SKM-1 (cell line): ENCODE measurements around the gene PTPN7.
A peak's percentile ranks its signal among the peaks of the same experiment; 100 is the strongest.
"Not testable (repeated sequence)": the region's sequence is repeated elsewhere in the genome, so short reads cannot be mapped to it uniquely, and the experiment has no call there.

Experiments
- DNase-seq: peaks from one replicate; lab custom pipeline; 2025; ENCODE audit not compliant: unreplicated experiment; lab: John Stamatoyannopoulos, UW

PTPN7 gene

DNA sequence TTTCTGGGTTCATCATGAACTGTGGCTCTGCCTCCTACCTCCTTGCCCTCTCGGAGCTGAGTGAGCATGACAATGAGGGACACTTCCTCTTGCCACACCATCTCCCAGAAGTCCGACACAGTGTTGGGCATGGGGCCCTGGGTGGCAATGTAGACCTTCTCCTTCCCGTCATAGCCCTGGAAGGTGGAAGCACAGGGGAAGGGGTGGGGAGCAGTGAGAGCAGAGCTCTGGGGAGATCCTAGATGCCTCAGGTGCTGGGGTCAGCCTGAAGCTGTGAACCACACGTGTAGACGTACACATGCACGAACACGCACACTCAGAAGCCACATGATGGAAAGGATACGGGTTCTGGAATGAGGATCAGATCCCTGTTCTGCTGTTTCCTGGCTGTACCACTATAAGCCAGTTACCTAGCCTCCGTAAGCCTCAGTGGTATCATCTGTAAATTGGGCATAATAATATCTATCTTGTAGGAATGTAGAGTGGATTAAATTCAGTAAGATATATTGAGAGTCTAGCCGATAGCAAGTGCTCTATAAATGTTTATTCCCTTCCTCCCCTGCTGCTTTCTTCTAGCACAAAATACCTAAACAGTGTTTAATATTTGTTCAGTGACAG, 6.1 kb downstream of the PTPN7 start:
- no peak for DNase-seq

DNA sequence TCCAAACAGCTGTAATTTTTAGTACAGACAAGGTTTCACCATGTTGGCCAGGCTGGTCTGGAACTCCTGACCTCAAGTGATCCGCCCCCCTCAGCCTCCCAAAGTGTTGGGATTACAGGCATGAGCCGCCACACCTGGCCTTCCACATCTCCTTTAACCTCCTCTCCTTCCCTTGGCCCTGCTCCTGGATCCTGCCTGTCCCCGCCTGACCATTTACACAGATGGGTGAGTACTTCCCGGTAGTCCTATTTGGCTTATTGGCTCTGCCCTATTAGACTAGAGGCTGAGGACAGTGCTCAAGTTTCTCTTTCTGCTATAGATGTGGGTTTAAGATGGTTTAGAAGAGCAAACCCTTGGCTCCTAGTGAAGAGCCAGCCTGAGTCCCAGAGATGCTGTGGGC, 7.1 kb downstream of the PTPN7 start:
- no peak for DNase-seq

DNA sequence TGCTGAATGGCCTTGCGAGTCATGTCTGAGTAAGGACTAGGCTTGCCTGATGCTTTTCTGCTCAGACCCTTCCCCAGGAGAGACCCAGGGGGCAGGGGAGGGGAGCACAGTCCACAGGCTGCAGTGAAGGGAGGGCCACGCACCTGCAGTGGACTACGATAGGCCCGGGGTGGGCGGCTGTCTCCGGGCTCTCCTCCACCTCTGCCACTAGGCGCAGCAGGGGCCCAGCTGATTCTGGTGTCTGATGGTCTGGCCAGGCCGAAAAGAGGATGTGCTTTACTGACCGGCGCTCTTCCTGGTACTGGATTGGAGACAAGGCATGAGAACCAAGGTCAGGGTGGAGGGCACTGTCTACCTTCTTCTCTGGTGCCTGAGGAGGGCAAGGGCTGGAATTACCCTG, 8.0 kb downstream of the PTPN7 start:
- no peak for DNase-seq

DNA sequence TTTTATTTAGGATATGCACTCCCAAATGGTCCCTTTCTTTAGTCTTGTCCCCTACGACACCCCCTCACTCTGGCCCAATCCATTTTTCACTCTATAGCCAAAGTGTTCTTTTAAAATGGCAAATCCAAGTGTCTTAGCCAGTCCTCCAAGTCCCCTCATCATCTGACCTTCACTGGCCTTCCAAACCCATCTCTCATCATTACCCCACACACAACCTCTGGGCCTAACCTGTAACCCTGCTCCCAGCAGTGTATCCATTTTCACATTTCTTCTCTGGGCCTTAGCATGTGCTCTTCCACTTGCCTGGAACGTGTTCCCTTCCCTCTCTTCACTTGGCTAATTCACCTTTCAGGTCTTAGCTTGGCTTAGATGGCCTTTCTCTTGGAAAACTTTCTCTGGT, 9.4 kb downstream of the PTPN7 start:
- DNase-seq = no peak

DNA sequence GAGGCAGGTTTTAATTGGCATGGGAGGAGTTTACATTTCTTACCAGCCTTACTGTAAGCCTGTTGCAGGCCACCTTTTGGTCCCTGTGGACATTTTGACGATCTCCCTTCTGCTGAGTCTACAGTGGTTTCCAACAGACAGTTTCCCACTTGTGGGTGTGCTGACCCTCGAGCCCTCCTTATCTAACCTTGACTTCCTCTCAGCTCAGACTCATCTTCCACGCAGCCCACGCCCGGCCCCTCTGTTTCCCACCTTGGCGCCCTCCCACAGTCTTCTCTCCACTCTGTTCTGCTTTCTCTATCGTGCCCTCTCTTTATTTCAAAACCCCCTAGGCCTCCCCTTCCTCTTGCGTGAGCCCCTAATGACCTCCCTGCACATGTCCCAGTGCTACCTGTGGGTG, 9.8 kb downstream of the PTPN7 start:
- no peak for DNase-seq

DNA sequence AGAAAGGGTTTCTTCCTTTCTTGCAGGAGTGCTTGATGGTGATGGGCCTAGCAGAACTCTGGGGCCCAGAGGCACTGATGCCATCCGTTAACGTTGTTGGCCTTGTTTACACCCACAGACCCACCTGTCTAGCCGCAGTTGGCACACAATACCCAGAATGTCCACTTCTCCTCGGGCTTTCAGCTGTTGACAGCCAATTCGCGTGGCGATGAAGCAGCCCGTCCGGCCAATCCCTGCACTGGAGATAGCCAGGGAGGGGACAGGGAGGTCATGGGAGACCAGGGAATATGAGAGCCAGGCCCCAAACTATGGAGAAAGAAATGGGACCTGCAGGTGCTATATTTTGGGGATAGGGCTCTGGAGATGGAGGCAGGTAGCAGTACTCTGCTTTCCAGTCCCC, 10.2 kb downstream of the PTPN7 start:
- DNase-seq = no peak

DNA sequence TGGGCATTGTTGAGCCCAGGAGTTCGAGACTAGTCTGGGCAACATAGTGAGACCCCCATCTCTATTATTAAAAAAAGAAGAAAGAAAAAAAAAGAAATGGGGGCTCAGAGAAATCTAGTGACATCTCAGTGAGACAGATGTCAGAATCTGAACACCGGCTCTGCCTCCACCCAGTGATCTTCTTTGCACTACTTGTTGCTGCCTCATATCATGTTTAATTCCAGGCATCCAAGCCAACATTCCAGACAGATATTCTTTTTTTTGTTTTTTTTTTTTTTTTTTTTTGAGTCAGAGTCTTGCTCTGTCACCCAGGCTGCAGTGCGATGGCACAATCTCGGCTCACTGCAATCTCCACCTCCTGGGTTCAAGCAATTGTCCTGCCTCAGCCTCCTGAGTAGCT, 10.8 kb downstream of the PTPN7 start:
- no peak for DNase-seq

DNA sequence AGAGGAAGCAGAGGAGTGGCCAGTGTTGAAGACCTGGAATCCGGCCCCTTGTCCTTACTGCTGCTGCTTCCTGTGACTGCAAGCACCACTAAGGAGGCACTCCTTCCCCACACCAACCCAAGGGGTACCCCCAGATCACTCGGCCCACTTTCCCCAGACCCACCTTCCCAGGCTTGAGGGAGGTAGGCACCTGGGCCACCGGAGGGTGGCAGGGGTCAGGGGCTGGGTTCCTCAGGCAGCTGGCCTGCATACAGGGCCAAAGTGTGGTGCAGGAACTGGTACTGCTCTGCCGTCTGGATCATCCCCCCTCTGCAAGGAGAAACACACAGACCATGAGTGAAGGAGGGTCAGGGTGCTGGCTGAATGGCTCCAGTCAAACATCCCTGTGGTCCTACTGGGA, 12.0 kb downstream of the PTPN7 start:
- no peak for DNase-seq

DNA sequence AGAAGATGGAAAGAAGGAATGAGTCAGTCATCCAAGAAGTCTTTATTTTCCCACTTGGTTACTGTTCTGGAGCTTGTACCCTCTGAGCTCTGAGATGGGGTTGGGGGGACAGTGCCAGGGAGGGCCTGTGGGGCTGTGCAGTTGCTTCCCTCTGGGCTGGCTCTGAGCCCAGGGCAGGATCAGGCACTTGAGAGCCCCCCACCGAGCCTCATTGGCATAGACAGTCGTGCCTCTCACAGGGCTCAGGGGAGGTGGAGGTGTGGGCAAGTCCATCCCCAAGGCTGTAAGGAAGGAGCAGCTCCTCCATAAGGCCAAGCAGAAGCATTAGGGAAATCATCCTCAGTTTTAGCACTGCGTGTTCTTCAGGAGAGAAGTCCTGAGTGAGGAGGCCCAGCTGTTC, 13.4 kb downstream of the PTPN7 start:
- DNase-seq = no peak

DNA sequence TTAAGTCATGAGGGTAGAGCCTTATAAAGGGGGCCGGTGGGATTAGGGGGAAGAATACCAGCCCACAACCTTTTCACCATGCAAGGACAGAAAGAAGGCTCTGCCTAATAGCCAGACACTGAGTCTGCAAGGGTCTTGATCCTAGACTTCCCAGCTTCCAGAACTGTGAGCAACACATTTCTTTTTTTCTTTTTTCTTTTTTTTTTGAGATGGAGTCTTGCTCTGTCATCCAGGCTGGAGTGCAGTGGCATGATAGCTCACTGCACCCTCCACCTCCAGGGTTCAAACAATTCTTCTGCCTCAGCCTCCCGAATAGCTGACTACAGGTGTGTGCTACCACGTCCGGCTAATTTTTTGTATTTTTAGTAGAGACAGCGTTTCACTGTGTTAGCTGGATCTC, 14.1 kb downstream of the PTPN7 start:
- no peak for DNase-seq

DNA sequence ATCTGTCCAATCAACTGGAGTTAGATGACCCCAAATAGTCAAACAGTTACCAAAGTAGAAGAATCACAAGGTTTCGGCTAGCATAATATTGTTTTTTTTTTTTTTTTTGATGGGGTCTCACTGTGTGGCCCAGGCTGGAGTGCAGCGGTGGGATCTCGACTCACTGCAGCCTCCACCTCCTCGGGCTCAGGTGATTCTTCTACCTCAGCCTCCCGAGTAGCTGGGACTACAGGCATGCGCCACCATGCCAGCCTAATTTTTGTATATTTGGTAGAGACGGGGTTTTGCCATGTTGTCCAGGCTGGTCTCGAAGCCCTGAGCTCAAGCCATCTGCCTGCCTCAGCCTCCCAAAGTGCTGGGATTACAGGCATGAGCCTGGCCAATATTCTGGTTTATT, 14.7 kb downstream of the PTPN7 start:
- not testable (repeated sequence) for DNase-seq

DNA sequence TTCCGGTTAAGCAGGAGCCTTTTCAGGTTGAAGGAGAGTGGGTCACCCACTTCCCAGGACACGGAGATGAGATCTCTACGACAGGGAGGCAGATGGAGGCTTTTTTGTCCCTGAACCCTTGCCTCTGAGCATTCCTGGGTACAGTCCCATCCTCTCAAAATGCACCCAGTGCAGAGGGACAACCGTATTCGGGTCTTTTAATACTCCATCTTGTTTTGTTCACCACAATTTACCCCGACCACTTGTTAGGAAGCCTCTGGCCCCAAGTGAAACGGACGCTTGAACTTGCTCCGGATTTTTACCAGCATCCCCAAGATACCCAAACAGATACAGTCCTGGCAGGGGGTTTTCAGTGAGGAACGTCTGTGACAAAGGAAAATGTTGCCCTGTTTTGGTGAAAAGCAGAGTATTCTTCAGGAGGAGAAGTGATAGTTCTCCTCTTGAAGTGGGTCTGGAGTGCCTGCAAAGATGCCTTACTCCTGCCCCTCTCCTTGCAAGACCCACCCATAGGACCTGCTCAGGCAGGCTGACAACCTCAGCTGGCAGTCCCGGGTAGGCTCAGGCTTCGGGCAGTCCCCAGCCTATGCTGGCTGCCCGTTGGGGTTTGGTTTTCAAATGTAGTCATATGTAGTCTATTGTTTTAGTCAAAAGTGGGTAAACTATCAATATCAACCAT, 15.2 kb downstream of the PTPN7 start:
- DNase-seq = no peak

DNA sequence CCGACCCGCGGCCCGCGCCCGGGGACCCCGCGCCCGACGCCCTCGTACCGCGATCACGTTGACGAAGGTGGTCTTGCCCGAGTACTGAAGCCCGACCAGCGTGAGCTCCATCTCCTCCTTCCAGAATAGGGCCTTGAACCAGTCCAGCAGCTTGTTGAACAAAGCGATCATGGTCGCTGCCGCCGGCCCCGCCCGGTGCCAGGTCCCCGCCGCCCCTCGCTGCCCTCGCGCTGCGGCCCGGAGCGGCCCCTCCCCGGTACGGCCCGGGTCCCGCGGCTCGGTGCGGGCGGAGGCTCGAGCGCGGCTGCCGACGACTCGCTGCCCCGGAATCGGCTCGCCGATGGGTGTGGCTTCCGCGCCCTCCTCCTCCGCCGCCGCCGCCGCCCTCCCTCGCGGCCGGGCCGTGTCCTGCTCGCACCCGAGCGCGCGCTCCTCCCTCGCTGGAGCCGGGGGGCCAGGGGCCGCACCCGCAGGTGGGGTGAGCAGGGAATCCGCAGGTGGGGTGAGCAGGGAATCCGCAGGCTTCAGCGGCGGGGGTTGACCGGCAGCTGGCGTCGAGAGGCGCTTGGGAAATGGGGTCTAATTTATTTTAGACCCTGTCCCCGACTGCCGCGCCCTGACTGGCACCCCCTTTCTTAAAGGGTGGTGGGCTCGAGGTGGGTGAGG, 15.9 kb downstream of the PTPN7 start, which contains the start of gene ARL8A:
TSS of gene ARL8A (minus strand) at position 336 of the 666 bp plus-strand sequence. CDS start at position 171, 165 bp downstream.
- no peak for DNase-seq

DNA sequence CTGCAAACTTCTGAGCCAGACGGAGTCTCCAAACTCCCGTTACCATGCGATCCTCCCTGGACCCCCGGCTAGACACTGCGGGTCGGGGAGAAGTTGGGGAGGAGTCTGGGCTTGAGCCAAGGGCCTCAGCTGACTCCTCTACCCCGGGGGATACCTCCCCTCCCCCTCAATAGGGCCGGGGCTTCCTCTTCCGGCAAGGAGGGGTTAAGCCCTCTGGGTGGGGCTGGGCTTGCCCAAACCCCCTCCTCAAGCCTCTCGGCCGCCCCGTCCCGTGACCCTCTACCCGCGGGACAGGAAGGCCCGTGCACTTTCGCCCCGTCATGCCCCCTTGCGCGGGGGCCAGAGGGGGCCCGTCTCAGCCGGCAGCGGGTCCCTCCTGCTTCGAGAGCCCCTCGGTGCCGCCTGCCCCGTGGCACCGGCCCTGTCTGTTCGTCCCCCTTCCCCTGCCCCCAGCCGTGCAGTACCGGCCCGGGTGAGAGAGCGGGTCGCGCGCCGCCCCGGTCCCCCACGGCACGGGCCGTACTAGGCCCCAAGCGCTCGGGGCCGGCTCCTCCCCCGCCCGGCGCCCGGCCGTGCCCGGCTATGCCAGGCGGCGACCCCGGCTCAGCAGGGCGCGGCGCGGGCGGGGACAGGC, 16.5 kb downstream of the PTPN7 start:
- no peak for DNase-seq

DNA sequence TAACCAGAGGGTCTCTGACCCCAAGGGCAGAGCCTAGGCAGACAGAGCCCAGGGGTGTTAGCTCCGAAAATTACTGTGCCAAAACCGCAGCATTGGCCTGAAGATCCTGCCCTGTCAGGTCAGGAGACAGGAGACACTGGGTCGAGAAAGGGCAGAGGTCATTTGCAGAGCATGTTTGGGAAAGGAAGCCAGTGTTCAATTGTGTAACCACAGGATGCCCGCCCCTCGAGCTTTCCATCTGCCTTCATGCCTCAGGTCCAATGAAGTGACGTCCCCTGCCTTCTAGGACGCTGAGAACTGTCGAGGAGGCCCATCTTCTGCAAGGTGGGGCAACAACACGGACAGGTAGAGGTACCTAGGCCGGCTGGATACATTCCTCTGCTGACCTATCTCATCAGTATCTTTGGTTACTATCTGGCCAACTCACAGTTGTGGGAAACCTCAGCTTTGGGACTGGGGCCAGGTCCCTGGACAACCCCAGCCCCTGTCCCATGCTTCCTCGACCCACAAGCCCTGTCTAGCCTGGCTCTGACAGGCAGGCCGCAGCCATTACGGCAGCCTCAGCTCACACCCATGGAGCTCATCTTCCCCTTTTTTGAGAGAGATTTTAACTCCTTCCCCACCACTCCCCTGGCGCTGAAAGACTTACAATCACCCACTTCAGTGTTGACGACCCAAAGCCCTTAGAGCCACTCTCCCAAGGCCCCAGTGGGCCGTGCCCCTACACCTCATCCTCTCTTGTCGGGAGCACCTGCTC, 17.2 kb downstream of the PTPN7 start:
- DNase-seq = peak; percentile 86

DNA sequence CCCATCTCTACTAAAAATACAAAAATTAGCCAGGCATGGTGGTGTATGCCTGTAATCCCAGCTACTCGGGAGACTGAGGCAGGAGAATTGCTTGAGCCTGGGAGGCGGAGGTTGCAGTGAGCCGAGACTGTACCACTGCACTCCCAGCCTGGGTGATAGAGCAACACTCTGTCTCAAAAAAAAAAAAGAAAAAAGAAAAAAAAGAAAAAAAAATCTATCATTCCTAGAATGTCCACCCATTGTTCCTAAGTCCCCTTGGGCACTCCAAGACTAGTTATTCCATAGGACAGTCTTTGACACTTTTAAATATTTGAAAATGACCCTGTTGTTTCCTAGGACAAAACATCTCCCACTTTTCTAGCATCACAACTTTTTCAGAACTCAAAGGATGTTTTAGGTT, 18.9 kb downstream of the PTPN7 start:
- not testable (repeated sequence) for DNase-seq

DNA sequence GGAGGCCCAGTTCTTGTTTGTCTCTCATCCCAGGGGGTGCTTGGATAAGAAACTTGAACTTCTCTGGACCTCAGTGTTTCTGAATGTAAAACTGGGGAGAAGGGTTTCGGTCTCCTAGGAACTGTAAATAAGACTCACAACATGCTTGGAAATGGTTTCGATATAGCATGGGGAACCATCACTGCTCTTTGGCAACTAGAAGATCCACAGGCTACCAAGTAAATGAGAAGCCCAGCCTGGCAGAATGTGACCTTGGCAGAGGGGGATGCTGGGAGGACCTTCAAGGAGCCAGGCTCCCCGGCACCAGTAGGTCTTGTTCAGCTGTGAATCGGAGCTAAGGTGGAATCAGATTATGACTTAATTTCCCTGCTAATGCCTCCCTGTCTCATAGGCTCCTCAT, 19.6 kb downstream of the PTPN7 start:
- no peak for DNase-seq

DNA sequence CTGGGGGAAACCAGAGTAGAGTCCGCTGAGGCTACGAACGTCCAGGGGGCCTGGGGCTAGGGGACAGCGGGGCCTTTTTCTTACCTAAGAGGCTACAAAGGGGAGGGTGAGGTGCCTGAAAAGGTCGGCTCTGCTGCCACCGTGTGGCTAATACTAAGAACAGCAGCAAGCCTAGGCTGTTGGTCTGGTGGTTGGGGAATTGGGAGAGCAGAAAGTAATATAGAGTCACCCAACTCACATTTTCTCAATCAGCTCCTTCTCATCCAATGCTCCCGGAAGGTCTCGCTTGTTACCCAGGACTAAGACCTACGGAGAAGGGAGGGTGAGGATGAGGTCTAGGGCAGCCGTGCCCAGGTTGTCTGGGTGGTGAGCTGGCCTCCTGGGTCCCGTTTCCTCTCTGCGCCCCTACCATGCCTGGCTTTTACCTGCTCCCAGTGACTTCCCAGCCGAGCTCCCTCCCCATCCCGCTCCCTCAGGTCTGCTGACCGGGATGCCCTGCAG, 25.1 kb downstream of the PTPN7 start:
- peak; percentile 57 for DNase-seq

DNA sequence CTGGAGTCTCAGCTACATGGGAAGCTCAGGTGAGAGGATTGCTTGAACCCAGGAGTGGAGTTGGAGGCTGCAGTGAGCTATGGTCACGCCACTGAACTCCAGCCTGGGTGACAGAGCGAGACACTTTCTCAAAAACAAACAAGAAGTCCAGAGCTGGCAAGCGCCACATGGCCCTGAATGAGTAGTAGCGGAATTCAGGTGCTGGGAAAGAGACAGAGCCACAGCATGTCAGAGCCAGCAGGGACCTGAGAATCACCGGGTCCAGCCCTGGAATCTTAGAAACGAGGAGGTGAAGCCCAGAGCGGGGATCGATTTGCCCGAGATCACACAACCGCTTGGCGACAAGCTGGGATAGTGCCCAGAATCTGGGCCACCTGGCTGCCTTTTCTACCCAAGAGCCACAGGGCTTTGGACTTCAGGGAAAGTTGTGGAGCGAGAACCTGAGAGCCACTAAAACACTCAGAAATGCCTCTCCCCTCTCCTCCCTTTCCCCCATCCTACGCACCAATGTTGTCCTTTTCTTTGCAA, 25.7 kb downstream of the PTPN7 start:
- no peak for DNase-seq

DNA sequence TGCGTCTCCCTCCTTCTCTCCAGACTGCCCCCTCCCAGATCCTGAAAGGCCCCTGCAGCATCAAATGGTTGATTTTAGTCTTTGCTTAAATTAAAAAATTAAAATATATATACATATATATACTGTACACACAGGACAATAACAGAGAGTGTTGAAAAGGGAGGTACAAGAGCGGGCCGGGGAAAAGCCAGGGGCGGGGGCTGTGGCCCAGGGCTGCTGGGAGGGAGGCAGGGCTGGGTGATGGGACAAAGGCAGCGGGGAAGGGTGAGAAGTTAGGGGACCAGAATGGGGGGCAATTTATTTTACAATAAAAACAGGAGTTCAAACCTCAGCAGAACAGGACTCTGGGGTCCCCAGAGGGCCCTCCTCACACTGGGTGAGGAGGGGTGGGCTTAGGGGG, 26.4 kb downstream of the PTPN7 start:
- DNase-seq = no peak

DNA sequence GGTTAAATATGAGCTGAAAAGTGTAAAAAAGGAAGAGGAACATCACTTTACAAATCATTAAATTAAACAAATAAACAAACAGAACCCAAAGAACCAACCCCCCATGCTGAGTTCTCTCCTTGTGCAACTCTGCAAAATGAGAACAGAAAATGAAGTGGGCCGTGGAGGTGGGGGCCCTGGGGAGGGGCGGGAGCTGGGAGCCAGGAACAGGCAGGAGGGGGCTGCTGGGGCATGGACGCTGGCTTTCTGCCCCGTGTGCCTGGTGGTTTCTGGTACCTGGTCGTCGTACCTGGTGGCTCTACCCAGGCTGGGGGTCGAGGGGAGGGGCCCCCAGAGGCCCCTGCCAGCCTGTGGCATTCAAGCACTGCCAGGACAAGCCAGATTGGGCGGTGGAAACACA, 26.9 kb downstream of the PTPN7 start:
- DNase-seq = no peak
